ENCODE data around the gene AGBL3.
A peak's percentile ranks its signal among the peaks of the same experiment; 100 is the strongest.

Gene AGBL3

DNA sequence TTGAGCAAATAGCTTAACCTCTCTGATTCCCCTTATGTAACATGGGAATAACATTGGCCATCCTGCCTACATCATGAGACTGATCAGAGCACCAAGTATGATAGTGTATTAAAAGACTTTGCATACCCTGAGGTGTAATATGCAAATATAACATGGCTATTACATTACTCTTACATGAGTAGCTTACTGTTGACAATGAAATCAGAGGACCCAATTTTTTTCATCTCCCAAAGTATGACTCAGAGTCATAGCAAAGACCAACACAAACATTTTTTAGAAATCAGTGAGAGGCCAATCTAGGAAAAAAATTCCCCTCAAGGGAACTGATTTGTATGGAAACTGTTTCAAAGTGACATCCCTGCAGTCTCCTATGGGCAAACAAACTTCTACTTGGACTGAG lies 114.5 kb downstream of the AGBL3 start:
- H3K4me3 ChIP-seq (ENCODE audit: low read depth, low read length): no peak overlapping the region
- TF ChIP-seq, protein P1, sequence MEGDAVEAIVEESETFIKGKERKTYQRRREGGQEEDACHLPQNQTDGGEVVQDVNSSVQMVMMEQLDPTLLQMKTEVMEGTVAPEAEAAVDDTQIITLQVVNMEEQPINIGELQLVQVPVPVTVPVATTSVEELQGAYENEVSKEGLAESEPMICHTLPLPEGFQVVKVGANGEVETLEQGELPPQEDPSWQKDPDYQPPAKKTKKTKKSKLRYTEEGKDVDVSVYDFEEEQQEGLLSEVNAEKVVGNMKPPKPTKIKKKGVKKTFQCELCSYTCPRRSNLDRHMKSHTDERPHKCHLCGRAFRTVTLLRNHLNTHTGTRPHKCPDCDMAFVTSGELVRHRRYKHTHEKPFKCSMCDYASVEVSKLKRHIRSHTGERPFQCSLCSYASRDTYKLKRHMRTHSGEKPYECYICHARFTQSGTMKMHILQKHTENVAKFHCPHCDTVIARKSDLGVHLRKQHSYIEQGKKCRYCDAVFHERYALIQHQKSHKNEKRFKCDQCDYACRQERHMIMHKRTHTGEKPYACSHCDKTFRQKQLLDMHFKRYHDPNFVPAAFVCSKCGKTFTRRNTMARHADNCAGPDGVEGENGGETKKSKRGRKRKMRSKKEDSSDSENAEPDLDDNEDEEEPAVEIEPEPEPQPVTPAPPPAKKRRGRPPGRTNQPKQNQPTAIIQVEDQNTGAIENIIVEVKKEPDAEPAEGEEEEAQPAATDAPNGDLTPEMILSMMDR (IDR thresholded peaks at IDR 0.05; ENCODE audit: low read depth, low read length): no peak
- TF ChIP-seq, protein P2, sequence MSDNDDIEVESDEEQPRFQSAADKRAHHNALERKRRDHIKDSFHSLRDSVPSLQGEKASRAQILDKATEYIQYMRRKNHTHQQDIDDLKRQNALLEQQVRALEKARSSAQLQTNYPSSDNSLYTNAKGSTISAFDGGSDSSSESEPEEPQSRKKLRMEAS (IDR thresholded peaks at IDR 0.05; ENCODE audit: low read depth, low read length): no peak
- no peak for TF ChIP-seq POLR2A (IDR thresholded peaks at IDR 0.05; ENCODE audit: extremely low read depth, insufficient read length)
- TF ChIP-seq MYC (IDR thresholded peaks at IDR 0.05; ENCODE audit: low read depth, low read length): no peak
- no peak for DNase-seq (ENCODE audit: low read depth)

DNA sequence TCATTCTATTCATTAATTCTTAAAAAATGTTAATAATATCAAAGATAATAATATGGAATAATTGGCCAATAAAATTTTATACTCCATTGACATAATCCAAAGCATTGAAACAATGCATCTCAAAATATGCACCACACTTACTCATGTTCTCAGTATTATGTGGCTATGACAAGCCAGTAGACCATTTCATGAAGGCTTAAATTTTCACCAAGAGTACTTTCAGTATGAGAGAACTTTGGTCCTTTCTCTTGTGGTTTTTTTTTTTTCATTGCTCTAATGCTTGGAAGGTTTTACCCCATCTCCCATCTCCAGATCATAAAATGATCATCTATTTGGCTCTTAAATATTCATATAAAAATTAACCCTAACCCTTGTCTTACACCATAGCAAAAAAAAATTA lies 116.1 kb downstream of the AGBL3 start:
- no peak overlapping the region for H3K4me3 ChIP-seq (ENCODE audit: low read depth, low read length)
- no peak for DNase-seq (ENCODE audit: low read depth)
- TF ChIP-seq, protein P2 (IDR thresholded peaks at IDR 0.05; ENCODE audit: low read depth, low read length): no peak
- TF ChIP-seq, protein P1 (IDR thresholded peaks at IDR 0.05; ENCODE audit: low read depth, low read length): no peak
- TF ChIP-seq MYC (IDR thresholded peaks at IDR 0.05; ENCODE audit: low read depth, low read length) (no peak), POLR2A (IDR thresholded peaks at IDR 0.05; ENCODE audit: extremely low read depth, insufficient read length) (no peak)

GRCh38 chr7:135109562-135109961 lies 123.3 kb downstream of the AGBL3 start:
- H3K4me3 ChIP-seq (ENCODE audit: low read depth, low read length): no peak overlapping the region
- TF ChIP-seq, protein P2 (IDR thresholded peaks at IDR 0.05; ENCODE audit: low read depth, low read length): no peak
- TF ChIP-seq MYC (IDR thresholded peaks at IDR 0.05; ENCODE audit: low read depth, low read length): no peak
- no peak for TF ChIP-seq POLR2A (IDR thresholded peaks at IDR 0.05; ENCODE audit: extremely low read depth, insufficient read length)
- TF ChIP-seq, protein P1 (IDR thresholded peaks at IDR 0.05; ENCODE audit: low read depth, low read length): no peak
- no peak for DNase-seq (ENCODE audit: low read depth)

- no peak overlapping the region for H3K4me3 ChIP-seq (ENCODE audit: low read depth, low read length)
- TF ChIP-seq, protein P1 (IDR thresholded peaks at IDR 0.05; ENCODE audit: low read depth, low read length): no peak
- TF ChIP-seq MYC (IDR thresholded peaks at IDR 0.05; ENCODE audit: low read depth, low read length) (no peak), POLR2A (IDR thresholded peaks at IDR 0.05; ENCODE audit: extremely low read depth, insufficient read length) (no peak)
- TF ChIP-seq, protein P2 (IDR thresholded peaks at IDR 0.05; ENCODE audit: low read depth, low read length): no peak
- no peak for DNase-seq (ENCODE audit: low read depth)
Measured at GRCh38 chr7:135109976-135110375, 123.7 kb downstream of the AGBL3 start.

- TF ChIP-seq MYC (IDR thresholded peaks at IDR 0.05; ENCODE audit: low read depth, low read length) (no peak), POLR2A (IDR thresholded peaks at IDR 0.05; ENCODE audit: extremely low read depth, insufficient read length) (no peak)
- TF ChIP-seq, protein P1 (IDR thresholded peaks at IDR 0.05; ENCODE audit: low read depth, low read length): no peak
- TF ChIP-seq, protein P2 (IDR thresholded peaks at IDR 0.05; ENCODE audit: low read depth, low read length): no peak
- H3K4me3 ChIP-seq (ENCODE audit: low read depth, low read length): no peak overlapping the region
- peak; percentile 17 for DNase-seq (ENCODE audit: low read depth)
Measured at GRCh38 chr7:135111379-135111778, 125.1 kb downstream of the AGBL3 start.

All from NB4 (cell line).